ENCODE data around the gene TNFRSF1A.
"Not testable (repeated sequence)": the region's sequence is repeated elsewhere in the genome, so short reads cannot be mapped to it uniquely, and the experiment has no call there.

Gene TNFRSF1A

GRCh38 chr12:6295094-6295811, 46.6 kb downstream of the TNFRSF1A start:
- no peak for TF ChIP-seq POLR2AphosphoS5 (IDR thresholded peaks at IDR 0.05; ENCODE audit: low read depth, low read length)
- no peak for TF ChIP-seq POU2F2 (IDR thresholded peaks at IDR 0.05; ENCODE audit: low read depth, low read length)
- TF ChIP-seq SPI1 (IDR thresholded peaks at IDR 0.05; ENCODE audit: low read depth, low read length), result no peak
- TF ChIP-seq POLR2A (IDR thresholded peaks at IDR 0.05; ENCODE audit: low read depth, low read length), result no peak
- TF ChIP-seq TAF1 (IDR thresholded peaks at IDR 0.05; ENCODE audit: low read depth, low read length), result no peak
- TF ChIP-seq PAX5 (IDR thresholded peaks at IDR 0.05; ENCODE audit: insufficient read depth, low read length, severe bottlenecking), result no peak
- FAIRE-seq (no peak), DNase-seq (ENCODE audit: insufficient read length, low spot score) (no peak)

DNA sequence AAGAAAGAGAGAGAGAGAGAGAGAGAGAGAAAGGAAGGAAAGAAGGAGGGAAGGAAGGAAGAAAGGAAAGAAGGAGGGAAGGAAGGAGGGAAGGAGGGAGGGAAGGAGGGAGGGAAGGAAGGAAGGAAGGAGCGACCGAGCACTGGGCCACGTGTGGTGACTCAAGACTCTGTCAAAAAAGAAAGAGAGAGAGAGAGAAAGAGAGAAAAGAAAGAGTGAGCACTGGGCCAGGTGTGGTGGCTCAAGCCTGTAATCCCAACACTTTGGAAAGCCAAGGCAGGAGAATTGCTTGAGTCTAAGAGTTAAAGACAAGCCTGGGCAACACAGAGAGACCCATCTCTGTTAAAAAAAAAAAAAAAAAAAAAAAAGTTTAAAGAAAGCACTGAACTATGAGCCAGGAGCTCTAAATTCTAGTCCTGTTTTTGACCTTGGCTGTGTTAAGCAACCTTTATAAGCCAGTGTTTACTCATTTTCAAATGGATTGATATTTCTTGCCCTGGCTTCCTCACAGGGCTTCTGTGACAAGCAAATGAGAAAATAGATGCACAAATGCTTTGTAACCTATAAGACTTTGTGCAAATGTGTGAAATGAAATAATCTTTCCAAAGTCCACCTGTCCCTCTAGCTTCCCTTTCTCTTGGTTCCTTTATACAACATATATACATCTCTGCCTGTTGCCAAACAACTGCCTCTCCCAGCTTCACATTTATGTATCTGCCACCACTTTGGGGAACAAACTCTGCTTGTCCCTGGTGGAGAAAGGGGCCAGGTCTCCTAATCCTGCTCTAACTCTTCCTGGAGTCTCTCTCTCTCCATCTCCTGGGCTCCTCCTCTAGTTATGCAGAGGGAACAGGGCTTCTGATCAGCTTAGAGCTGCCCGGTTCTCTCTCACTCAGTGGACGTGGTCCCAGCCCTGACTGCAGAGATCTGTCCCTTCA, 47.5 kb downstream of the TNFRSF1A start:
- no peak for DNase-seq (ENCODE audit: insufficient read length, low spot score)
- FAIRE-seq, result no peak

DNA sequence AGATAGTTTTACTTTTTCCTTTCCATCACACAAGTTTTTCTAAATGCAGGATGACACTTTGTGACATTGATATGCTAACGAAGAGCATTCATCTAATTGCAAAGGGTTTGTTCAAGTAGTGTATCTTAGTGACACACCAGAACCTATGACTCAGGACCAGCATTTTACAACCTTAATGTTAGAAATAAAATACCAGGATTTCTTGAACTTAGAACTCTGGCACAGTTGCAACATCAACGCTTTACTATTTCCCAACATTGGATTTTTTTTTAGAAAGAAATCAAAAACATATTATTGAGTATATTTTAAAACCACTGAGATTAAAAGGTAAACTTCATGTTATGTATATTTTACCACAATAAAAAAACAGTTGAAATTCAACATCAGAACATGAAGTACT, 49.3 kb downstream of the TNFRSF1A start:
- FAIRE-seq (no peak), DNase-seq (ENCODE audit: insufficient read length, low spot score) (no peak)
- TF ChIP-seq PAX5 (IDR thresholded peaks at IDR 0.05; ENCODE audit: insufficient read depth, low read length, severe bottlenecking), result no peak
- TF ChIP-seq SPI1 (IDR thresholded peaks at IDR 0.05; ENCODE audit: low read depth, low read length), result no peak
- no peak for TF ChIP-seq TAF1 (IDR thresholded peaks at IDR 0.05; ENCODE audit: low read depth, low read length)
- TF ChIP-seq POLR2A (IDR thresholded peaks at IDR 0.05; ENCODE audit: low read depth, low read length), result no peak
- no peak for TF ChIP-seq POU2F2 (IDR thresholded peaks at IDR 0.05; ENCODE audit: low read depth, low read length)
- no peak for TF ChIP-seq POLR2AphosphoS5 (IDR thresholded peaks at IDR 0.05; ENCODE audit: low read depth, low read length)

More for the DNA sequence above, 47.5 kb downstream of the TNFRSF1A start:
- no peak for TF ChIP-seq SPI1 (IDR thresholded peaks at IDR 0.05; ENCODE audit: low read depth, low read length)
- TF ChIP-seq POLR2A (IDR thresholded peaks at IDR 0.05; ENCODE audit: low read depth, low read length), result no peak
- TF ChIP-seq POLR2AphosphoS5 (IDR thresholded peaks at IDR 0.05; ENCODE audit: low read depth, low read length), result no peak
- no peak for TF ChIP-seq TAF1 (IDR thresholded peaks at IDR 0.05; ENCODE audit: low read depth, low read length)
- no peak for TF ChIP-seq POU2F2 (IDR thresholded peaks at IDR 0.05; ENCODE audit: low read depth, low read length)
- TF ChIP-seq PAX5 (IDR thresholded peaks at IDR 0.05; ENCODE audit: insufficient read depth, low read length, severe bottlenecking), result no peak

- not testable (repeated sequence) for DNase-seq (ENCODE audit: insufficient read length, low spot score); FAIRE-seq
Observed at GRCh38 chr12:6289906-6290305, 52.0 kb downstream of the TNFRSF1A start.

GRCh38 chr12:6289081-6289480, 52.8 kb downstream of the TNFRSF1A start:
- not testable (repeated sequence) for DNase-seq (ENCODE audit: insufficient read length, low spot score)

DNA sequence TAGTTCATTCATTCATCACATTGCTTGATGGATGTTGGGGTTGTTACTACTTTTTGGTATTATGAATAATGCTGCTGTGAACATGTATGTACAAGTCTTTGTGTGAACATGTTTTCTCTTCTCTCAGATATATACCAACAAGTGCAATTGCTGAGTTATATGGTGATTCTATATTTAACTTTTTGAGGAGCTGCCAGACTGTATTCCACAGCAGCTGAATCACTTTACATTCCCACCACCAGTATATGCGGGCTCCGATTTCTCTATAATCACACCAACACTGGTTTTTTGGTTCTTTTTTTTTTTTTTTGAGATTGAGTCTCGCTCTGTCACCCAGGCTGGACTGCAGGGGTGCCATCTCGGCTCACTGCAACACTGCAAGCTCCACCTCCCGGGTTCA, 53.6 kb downstream of the TNFRSF1A start:
- DNase-seq (ENCODE audit: insufficient read length, low spot score), result no peak
- TF ChIP-seq SPI1 (IDR thresholded peaks at IDR 0.05; ENCODE audit: low read depth, low read length) (no peak), POLR2A (IDR thresholded peaks at IDR 0.05; ENCODE audit: low read depth, low read length) (no peak), PAX5 (IDR thresholded peaks at IDR 0.05; ENCODE audit: insufficient read depth, low read length, severe bottlenecking) (no peak), POLR2AphosphoS5 (IDR thresholded peaks at IDR 0.05; ENCODE audit: low read depth, low read length) (no peak), POU2F2 (IDR thresholded peaks at IDR 0.05; ENCODE audit: low read depth, low read length) (no peak), TAF1 (IDR thresholded peaks at IDR 0.05; ENCODE audit: low read depth, low read length) (no peak)
- FAIRE-seq, result no peak

More at GRCh38 chr12:6289081-6289480, 52.8 kb downstream of the TNFRSF1A start:
- not testable (repeated sequence) for FAIRE-seq

DNA sequence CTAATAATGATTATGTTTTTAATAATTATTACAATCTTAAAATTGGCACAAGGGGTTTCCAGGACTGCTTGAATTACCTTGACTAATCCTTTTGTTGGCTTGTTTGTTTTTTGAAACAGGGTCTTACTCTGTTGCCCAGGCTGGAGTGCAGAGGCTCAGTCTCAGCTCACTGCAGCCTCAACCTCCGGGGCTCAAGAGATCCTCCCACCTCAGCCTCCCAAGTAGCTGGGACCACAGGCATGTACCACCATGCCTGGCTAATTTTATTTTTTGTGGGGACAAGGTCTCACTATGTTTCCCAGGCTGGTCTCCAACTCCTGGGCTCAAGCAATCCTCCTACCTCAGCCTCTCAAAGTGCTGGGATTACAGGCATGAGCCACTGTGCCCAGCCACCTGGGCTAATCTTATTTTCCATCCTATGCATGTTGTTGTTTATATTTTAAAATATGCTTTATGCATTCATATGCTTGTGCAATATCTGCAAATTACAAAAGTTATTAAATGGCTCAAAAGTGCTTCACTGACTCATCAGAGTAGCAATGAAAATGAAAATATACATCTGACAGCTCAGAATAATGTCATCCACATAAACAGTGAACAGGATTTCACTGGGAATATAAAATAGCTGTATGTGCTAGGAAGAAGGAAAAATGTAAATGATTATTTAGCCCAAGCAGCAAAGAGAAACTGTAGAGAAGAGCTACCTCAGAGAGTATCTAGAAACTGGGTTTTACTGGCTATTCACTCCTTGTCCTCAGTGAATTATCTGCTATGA, 56.2 kb downstream of the TNFRSF1A start:
- no peak for FAIRE-seq
- no peak for TF ChIP-seq POLR2A (IDR thresholded peaks at IDR 0.05; ENCODE audit: low read depth, low read length)
- no peak for TF ChIP-seq POU2F2 (IDR thresholded peaks at IDR 0.05; ENCODE audit: low read depth, low read length)
- DNase-seq (ENCODE audit: insufficient read length, low spot score), result no peak

DNA sequence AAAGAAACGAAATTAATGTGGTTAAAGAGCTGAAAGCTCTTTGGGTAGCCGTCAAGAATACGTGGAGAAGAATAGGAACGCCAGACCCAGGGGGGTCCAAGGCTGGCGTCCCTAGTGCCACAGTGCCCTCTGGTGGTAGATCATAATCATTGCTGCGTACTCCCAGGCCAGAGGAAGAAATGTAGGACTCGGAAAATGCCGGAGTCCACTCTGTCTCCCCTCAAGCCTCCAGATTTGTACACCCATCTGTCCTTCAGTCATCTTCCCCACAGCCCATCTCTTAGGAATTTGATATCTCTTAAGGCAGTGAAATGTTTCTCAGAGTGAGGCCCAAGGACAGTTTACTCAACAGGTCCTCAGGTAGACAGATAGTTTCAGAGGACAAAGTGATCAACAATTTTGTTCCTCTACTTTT, 56.8 kb downstream of the TNFRSF1A start:
- DNase-seq (ENCODE audit: insufficient read length, low spot score) (peak; percentile 82), FAIRE-seq (peak; percentile 80)
- no peak for TF ChIP-seq PAX5 (IDR thresholded peaks at IDR 0.05; ENCODE audit: insufficient read depth, low read length, severe bottlenecking)
- no peak for TF ChIP-seq POLR2A (IDR thresholded peaks at IDR 0.05; ENCODE audit: low read depth, low read length)
- TF ChIP-seq SPI1 (IDR thresholded peaks at IDR 0.05; ENCODE audit: low read depth, low read length), result no peak
- TF ChIP-seq POLR2AphosphoS5 (IDR thresholded peaks at IDR 0.05; ENCODE audit: low read depth, low read length), result no peak
- no peak for TF ChIP-seq TAF1 (IDR thresholded peaks at IDR 0.05; ENCODE audit: low read depth, low read length)
- no peak for TF ChIP-seq POU2F2 (IDR thresholded peaks at IDR 0.05; ENCODE audit: low read depth, low read length)

GRCh38 chr12:6284273-6284672, 57.6 kb downstream of the TNFRSF1A start:
- TF ChIP-seq POU2F2 (IDR thresholded peaks at IDR 0.05; ENCODE audit: low read depth, low read length) (no peak), POLR2AphosphoS5 (IDR thresholded peaks at IDR 0.05; ENCODE audit: low read depth, low read length) (no peak), POLR2A (IDR thresholded peaks at IDR 0.05; ENCODE audit: low read depth, low read length) (no peak), TAF1 (IDR thresholded peaks at IDR 0.05; ENCODE audit: low read depth, low read length) (no peak)
- DNase-seq (ENCODE audit: insufficient read length, low spot score) (no peak), FAIRE-seq (no peak)

All from GM12891 (cell line).